Dedifferentiated amniotic fluid mesenchymal stem cell (primary cell): ENCODE results near the gene ABCC1.
"Not testable (repeated sequence)": the region's sequence is repeated elsewhere in the genome, so short reads cannot be mapped to it uniquely, and the experiment has no call there.

Experiments used
- DNase-seq: peaks from one replicate; pipeline ENCODE4 v3.0.0-alpha.2; 2016; ENCODE audit errors: extremely low spot score

The ABCC1 gene

GRCh38 chr16:15949210-15950160 is at the start of gene ABCC1:
ABCC1 (plus strand) TSS chr16:15949616; CDS start chr16:15949752, 136 bp downstream.
- DNase-seq = no peak

GRCh38 chr16:15900357-15900756 is 49.1 kb upstream of the ABCC1 start:
- DNase-seq = no peak

- DNase-seq = no peak
Measured at GRCh38 chr16:15900901-15901500, 48.4 kb upstream of the ABCC1 start.

- DNase-seq = no peak
Measured at GRCh38 chr16:15903960-15904359, 45.5 kb upstream of the ABCC1 start.

GRCh38 chr16:15906439-15906838 is 43.0 kb upstream of the ABCC1 start:
- DNase-seq = no peak

- no peak for DNase-seq
Measured at GRCh38 chr16:15907863-15908478, 41.4 kb upstream of the ABCC1 start.

GRCh38 chr16:15911198-15911597 is 38.2 kb upstream of the ABCC1 start:
- DNase-seq = no peak

- DNase-seq = no peak
Measured at GRCh38 chr16:15913046-15913698, 36.2 kb upstream of the ABCC1 start.

GRCh38 chr16:15915555-15916081 is 33.8 kb upstream of the ABCC1 start:
- no peak for DNase-seq

GRCh38 chr16:15916323-15916722 is 33.1 kb upstream of the ABCC1 start:
- DNase-seq = no peak

- DNase-seq = not testable (repeated sequence)
Measured at GRCh38 chr16:15918314-15918713, 31.1 kb upstream of the ABCC1 start.

GRCh38 chr16:15919331-15919730 is 30.1 kb upstream of the ABCC1 start:
- no peak for DNase-seq

- no peak for DNase-seq
Measured at GRCh38 chr16:15924996-15925395, 24.4 kb upstream of the ABCC1 start.

GRCh38 chr16:15925631-15926030 is 23.8 kb upstream of the ABCC1 start:
- no peak for DNase-seq

- DNase-seq = no peak
Measured at GRCh38 chr16:15928261-15929104, 20.9 kb upstream of the ABCC1 start.

- no peak for DNase-seq
Measured at GRCh38 chr16:15932939-15933338, 16.5 kb upstream of the ABCC1 start.

GRCh38 chr16:15933781-15934180 is 15.6 kb upstream of the ABCC1 start:
- no peak for DNase-seq

- DNase-seq = no peak
Measured at GRCh38 chr16:15934991-15935390, 14.4 kb upstream of the ABCC1 start.

GRCh38 chr16:15936809-15937208 is 12.6 kb upstream of the ABCC1 start:
- DNase-seq = not testable (repeated sequence)

GRCh38 chr16:15942931-15943690 is 6.3 kb upstream of the ABCC1 start:
- no peak for DNase-seq
